ENCODE results near the gene ITGB7.

ITGB7 gene

GRCh38 chr12:53231671-53231920, 24.5 kb upstream of the ITGB7 start:
- no peak for DNase-seq

- DNase-seq = no peak
Observed at GRCh38 chr12:53230108-53230845, 23.2 kb upstream of the ITGB7 start.

- DNase-seq = no peak
Observed at GRCh38 chr12:53229454-53229853, 22.4 kb upstream of the ITGB7 start.

GRCh38 chr12:53227836-53228235, 20.8 kb upstream of the ITGB7 start:
- DNase-seq = no peak

GRCh38 chr12:53227341-53227740, 20.3 kb upstream of the ITGB7 start:
- DNase-seq = no peak

GRCh38 chr12:53226815-53227214, 19.8 kb upstream of the ITGB7 start:
- no peak for DNase-seq

GRCh38 chr12:53225635-53226424, 18.8 kb upstream of the ITGB7 start:
- DNase-seq = no peak

GRCh38 chr12:53224897-53225634, 18.0 kb upstream of the ITGB7 start:
- no peak for DNase-seq

GRCh38 chr12:53224061-53224896, 17.2 kb upstream of the ITGB7 start:
- DNase-seq = no peak

GRCh38 chr12:53223389-53224060, 16.5 kb upstream of the ITGB7 start:
- peak; percentile 45 for DNase-seq

- DNase-seq = no peak
Observed at GRCh38 chr12:53222806-53223261, 15.8 kb upstream of the ITGB7 start.

GRCh38 chr12:53222170-53222721, 15.2 kb upstream of the ITGB7 start:
- DNase-seq = peak; percentile 45

- DNase-seq = peak; percentile 76
Observed at GRCh38 chr12:53221203-53222080, 14.4 kb upstream of the ITGB7 start.

GRCh38 chr12:53220694-53221202, 13.7 kb upstream of the ITGB7 start:
- peak; percentile 95 for DNase-seq

- peak; percentile 95 for DNase-seq
Observed at GRCh38 chr12:53219956-53220693, 13.1 kb upstream of the ITGB7 start.

GRCh38 chr12:53219292-53219955, 12.4 kb upstream of the ITGB7 start:
- peak; percentile 83 for DNase-seq

GRCh38 chr12:53218551-53219291, 11.7 kb upstream of the ITGB7 start:
- no peak for DNase-seq

GRCh38 chr12:53217931-53218307, 10.9 kb upstream of the ITGB7 start:
- DNase-seq = no peak
